Measurements from ENCODE around the gene OSBPL5.

- TF ChIP-seq CTCF (IDR thresholded peaks at IDR 0.05) (no peak), POLR2A (IDR thresholded peaks at IDR 0.05) (no peak), POLR2AphosphoS5 (IDR thresholded peaks at IDR 0.05; ENCODE audit: insufficient read depth in 1 of 2, low read depth in 1 of 2) (no peak)
Observed at GRCh38 chr11:3132271-3132781, 32.8 kb downstream of the OSBPL5 start.
